ENCODE data around the gene ZDHHC11B. TPM values are rescaled to one million over a fixed set of nuclear protein-coding genes. Genes with fewer than 3 reads are reported as not detected.

ZDHHC11B gene
- total RNA-seq, 1 experiment from 2014 or later: 3.8 TPM

- no peaks in the 10 kb centered on the region for H3K9me2 ChIP-seq (ENCODE audit: insufficient read depth)
- no peaks in the 10 kb centered on the region for H4K20me1 ChIP-seq (ENCODE audit: insufficient read depth)
- H3K4me2 ChIP-seq (ENCODE audit: low read length): no peak overlapping the region
- no TSS peak for BruUV-seq (replicated peaks)
- H3K27me3 ChIP-seq (ENCODE audit: insufficient read depth, low read length): no peaks in the 10 kb centered on the region
- intact Hi-C loops (cut with micrococcal nuclease): no loop called here
- H3K4me3 ChIP-seq (replicated peaks in 1 of 2; ENCODE audit: low read depth in 1 of 2, low read length in 2 of 2): no peak overlapping the region
- DNase-seq (ENCODE audit: low read depth, low spot score): no peak
- no peaks in the 10 kb centered on the region for H3K79me2 ChIP-seq (ENCODE audit: insufficient read depth, low read length)
- no peak overlapping the region for H3K9ac ChIP-seq (ENCODE audit: low read length)
- TF ChIP-seq POLR2A (IDR thresholded peaks at IDR 0.05; ENCODE audit: borderline replicate concordance, extremely low read depth, insufficient read depth, insufficient read length) (no peak), ZFX (IDR thresholded peaks at IDR 0.05) (no peak), EZH2 (IDR thresholded peaks at IDR 0.05) (no peak), POLR2AphosphoS5 (IDR thresholded peaks at IDR 0.05; ENCODE audit: low read depth, low read length) (no peak), REST (IDR thresholded peaks at IDR 0.05; ENCODE audit: low read depth) (no peak), CBX3 (IDR thresholded peaks at IDR 0.05; ENCODE audit: low read depth) (no peak), YY1 (IDR thresholded peaks at IDR 0.05; ENCODE audit: extremely low read depth, insufficient replicate concordance, low read depth, low read length) (no peak), EZH2phosphoT487 (IDR thresholded peaks at IDR 0.05; ENCODE audit: borderline replicate concordance) (no peak), SP1 (IDR thresholded peaks at IDR 0.05; ENCODE audit: low read depth) (no peak), EGR1 (IDR thresholded peaks at IDR 0.05; ENCODE audit: low read depth) (no peak), JUND (IDR thresholded peaks at IDR 0.05) (no peak)
- TF ChIP-seq, protein P1, sequence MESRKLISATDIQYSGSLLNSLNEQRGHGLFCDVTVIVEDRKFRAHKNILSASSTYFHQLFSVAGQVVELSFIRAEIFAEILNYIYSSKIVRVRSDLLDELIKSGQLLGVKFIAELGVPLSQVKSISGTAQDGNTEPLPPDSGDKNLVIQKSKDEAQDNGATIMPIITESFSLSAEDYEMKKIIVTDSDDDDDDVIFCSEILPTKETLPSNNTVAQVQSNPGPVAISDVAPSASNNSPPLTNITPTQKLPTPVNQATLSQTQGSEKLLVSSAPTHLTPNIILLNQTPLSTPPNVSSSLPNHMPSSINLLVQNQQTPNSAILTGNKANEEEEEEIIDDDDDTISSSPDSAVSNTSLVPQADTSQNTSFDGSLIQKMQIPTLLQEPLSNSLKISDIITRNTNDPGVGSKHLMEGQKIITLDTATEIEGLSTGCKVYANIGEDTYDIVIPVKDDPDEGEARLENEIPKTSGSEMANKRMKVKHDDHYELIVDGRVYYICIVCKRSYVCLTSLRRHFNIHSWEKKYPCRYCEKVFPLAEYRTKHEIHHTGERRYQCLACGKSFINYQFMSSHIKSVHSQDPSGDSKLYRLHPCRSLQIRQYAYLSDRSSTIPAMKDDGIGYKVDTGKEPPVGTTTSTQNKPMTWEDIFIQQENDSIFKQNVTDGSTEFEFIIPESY (IDR thresholded peaks at IDR 0.05; ENCODE audit: extremely low read depth, insufficient replicate concordance, low read length): no peak
- H3K4me1 ChIP-seq (ENCODE audit: control insufficient read depth in 1 of 2, insufficient read depth in 2 of 2, low read length in 2 of 2): no peaks in the 10 kb centered on the region
- no peak for ATAC-seq
- ChIA-PET CTCF (no interaction called here), POLR2A (no interaction called here), RAD21 (ENCODE audit: low non-redundant PET in 1 of 2, low total read pairs in 2 of 2, uncharacterized antibody in 2 of 2, unreplicated experiment in 2 of 2) (no interaction called here)
- no peaks in the 10 kb centered on the region for H3K9me3 ChIP-seq (ENCODE audit: control insufficient read depth in 1 of 2, insufficient read depth in 1 of 2, low read depth in 1 of 2, low read length in 2 of 2)
- H3K36me3 ChIP-seq (ENCODE audit: control insufficient read depth in 1 of 2, insufficient read depth in 2 of 2, low read length in 2 of 2): no peaks in the 10 kb centered on the region
- H2AFZ ChIP-seq (ENCODE audit: low read depth, low read length, poor library complexity, severe bottlenecking): no peak overlapping the region
- H3K27ac ChIP-seq (ENCODE audit: low read depth, low read length): no peak overlapping the region
Measured at GRCh38 chr5:816176-816575, 31.6 kb upstream of the ZDHHC11B start.

Data from HCT116 (cell line).